GM12891 (cell line): Measurements from ENCODE around the gene CRIP2.

Source experiments
- PAX5 ChIP-seq: IDR thresholded peaks from 2 replicates; pipeline ENCODE4 v1.6.1; 2011; ENCODE audit warnings: low read length, moderate library complexity, mild to moderate bottlenecking; ENCODE audit not compliant: insufficient read depth, severe bottlenecking
- POLR2A ChIP-seq: IDR thresholded peaks from 2 replicates; pipeline ENCODE4 v1.6.1; 2011; ENCODE audit warnings: low read depth, low read length, control low read depth
- POLR2AphosphoS5 ChIP-seq: IDR thresholded peaks from 2 replicates; pipeline ENCODE4 v1.6.1; 2011; ENCODE audit warnings: low read depth, low read length, control low read depth
- POU2F2 ChIP-seq: IDR thresholded peaks from 2 replicates; pipeline ENCODE4 v1.6.1; 2011; ENCODE audit warnings: low read depth, mild to moderate bottlenecking, control low read depth, low read length, moderate library complexity
- SPI1 ChIP-seq: IDR thresholded peaks from 2 replicates; pipeline ENCODE4 v1.6.1; 2011; ENCODE audit warnings: low read depth, low read length, control low read depth
- TAF1 ChIP-seq: IDR thresholded peaks from 2 replicates; pipeline ENCODE4 v1.6.1; 2011; ENCODE audit warnings: low read depth, low read length, control low read depth

DNA sequence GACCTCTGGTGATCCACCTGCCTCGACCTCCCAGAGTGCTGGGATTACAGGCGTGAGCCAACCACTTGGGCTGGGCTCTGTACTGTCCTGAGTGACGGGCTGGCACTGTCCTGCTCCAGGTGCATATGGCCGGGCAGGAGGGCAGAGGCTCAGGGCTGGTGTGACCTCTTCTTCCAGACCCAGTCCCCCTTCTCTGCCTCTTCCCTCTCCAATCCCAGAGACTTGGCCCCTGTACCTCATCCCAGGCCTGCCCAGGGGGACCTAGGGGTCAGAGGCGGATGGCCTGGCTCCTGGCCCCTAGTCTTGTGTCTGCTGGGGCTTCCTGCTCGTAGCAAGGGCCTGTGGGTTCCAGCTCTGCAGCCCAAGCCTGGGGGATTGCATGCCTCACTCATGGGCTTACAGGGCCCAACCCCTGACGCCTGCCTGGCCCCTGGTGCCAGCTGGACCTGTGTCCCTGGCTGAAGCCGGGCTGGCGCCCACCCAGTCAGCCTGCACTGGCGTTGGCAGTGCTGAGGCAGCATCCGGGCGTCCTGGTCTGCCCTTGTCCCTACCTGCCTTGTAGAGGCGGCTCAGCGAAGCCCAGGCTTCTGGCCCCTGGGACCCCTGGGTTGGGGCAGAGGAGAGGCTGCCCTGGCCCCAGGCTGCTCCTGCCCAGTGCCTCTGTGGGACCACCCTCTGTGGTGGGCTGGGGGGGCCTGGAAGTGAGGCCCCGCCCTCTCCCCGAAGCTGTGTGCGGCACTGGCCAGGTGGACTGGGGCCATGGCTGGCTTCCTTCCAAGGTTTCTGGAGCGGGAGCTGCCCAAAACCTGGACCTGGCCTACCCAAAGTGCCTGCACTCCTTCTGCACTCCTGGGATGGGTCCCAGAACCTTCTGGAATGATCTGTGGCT, 20.7 kb downstream of the CRIP2 start:
- TF ChIP-seq POLR2A: no peak
- no peak for TF ChIP-seq POLR2AphosphoS5
- no peak for TF ChIP-seq TAF1
- TF ChIP-seq SPI1: no peak
- no peak for TF ChIP-seq PAX5
- TF ChIP-seq POU2F2: no peak
